ENCODE measurements around the gene EPM2A.

Gene EPM2A

GRCh38 chr6:145761584-145761983 lies 26.3 kb upstream of the EPM2A start:
- no peak for DNase-seq (ENCODE audit: low read depth in 2 of 2)
- TF ChIP-seq, protein P1, sequence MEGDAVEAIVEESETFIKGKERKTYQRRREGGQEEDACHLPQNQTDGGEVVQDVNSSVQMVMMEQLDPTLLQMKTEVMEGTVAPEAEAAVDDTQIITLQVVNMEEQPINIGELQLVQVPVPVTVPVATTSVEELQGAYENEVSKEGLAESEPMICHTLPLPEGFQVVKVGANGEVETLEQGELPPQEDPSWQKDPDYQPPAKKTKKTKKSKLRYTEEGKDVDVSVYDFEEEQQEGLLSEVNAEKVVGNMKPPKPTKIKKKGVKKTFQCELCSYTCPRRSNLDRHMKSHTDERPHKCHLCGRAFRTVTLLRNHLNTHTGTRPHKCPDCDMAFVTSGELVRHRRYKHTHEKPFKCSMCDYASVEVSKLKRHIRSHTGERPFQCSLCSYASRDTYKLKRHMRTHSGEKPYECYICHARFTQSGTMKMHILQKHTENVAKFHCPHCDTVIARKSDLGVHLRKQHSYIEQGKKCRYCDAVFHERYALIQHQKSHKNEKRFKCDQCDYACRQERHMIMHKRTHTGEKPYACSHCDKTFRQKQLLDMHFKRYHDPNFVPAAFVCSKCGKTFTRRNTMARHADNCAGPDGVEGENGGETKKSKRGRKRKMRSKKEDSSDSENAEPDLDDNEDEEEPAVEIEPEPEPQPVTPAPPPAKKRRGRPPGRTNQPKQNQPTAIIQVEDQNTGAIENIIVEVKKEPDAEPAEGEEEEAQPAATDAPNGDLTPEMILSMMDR (IDR thresholded peaks at IDR 0.05; ENCODE audit: low read depth, low read length): no peak
- H3K4me3 ChIP-seq (replicated peaks in 1 of 2; ENCODE audit: low read depth in 2 of 2, low read length in 2 of 2): no peak overlapping the region

DNA sequence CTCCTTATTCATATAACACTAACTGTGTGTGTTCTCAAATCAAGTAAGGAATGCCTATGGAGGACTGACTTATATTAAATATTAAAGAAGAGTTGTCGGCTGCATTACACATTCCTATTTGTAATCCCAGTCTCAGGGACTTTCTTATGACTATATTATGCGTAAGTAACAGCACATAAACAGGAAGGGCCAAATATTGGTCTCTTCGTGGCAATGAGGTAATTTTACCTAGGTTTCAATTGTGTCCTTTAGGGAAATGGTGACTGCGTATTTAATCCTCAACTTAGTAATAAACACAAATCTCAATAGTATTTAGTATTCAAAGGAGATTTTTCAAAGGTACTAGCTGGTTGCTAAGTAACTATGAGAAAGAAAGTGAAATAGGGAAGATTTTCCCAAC lies 22.8 kb upstream of the EPM2A start:
- H3K4me3 ChIP-seq (replicated peaks in 1 of 2; ENCODE audit: low read depth in 2 of 2, low read length in 2 of 2): no peak overlapping the region
- peak in 1 of 2 donors; percentile 7 for DNase-seq (ENCODE audit: low read depth in 2 of 2)

DNA sequence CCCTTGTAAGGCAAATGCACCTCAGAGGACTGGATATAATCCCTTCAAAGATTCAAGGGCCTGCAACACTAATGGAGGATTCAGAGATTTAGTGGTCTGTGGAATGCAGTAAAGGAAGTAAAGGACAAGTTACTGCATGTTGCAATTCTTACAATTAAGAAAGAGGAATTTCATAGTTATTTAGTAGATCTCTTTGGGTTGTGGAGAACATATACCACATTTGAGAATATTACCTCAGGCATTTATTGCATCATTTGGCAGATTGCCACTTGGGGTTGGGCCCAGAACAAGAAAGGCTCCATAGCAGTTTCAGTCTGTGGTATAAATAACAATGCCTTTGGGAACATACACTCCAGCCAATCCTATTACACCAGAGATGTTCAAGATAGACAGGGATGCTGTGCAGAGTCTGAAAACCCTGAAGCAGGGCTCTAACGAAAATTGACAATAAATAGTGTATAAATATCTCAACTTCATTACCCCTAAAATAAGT lies 20.9 kb upstream of the EPM2A start:
- TF ChIP-seq, protein P1 (IDR thresholded peaks at IDR 0.05; ENCODE audit: low read depth, low read length): no peak
- no peak overlapping the region for H3K4me3 ChIP-seq (replicated peaks in 1 of 2; ENCODE audit: low read depth in 2 of 2, low read length in 2 of 2)
- peak; percentile 98 for DNase-seq (ENCODE audit: low read depth in 2 of 2)

More for the DNA sequence above, 22.8 kb upstream of the EPM2A start:
- TF ChIP-seq, protein P1 (IDR thresholded peaks at IDR 0.05; ENCODE audit: low read depth, low read length): no peak

GRCh38 chr6:145755682-145756081 lies 20.4 kb upstream of the EPM2A start:
- no peak overlapping the region for H3K4me3 ChIP-seq (replicated peaks in 1 of 2; ENCODE audit: low read depth in 2 of 2, low read length in 2 of 2)
- DNase-seq (ENCODE audit: low read depth in 2 of 2): peak in 1 of 2 donors; percentile 10
- TF ChIP-seq, protein P1 (IDR thresholded peaks at IDR 0.05; ENCODE audit: low read depth, low read length): no peak

DNA sequence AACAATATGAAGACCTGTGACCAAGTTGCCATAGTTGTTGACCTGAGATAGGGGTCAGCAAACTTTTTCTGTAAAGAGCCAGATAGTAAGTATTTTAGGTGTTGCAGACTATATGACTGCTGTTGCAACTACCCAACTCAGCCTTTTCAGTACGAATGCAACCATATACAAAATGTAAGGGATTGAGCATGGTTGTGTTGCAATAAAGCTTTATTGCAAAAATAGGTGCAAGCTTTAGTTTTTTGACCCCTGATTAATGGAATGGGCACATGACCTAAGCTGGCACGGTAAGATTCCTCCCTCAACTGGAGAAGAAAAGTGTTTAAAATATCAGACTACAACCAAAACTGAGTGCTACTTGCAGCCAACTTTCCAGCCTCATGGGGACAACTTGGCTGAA lies 17.3 kb upstream of the EPM2A start:
- TF ChIP-seq, protein P1 (IDR thresholded peaks at IDR 0.05; ENCODE audit: low read depth, low read length): no peak
- H3K4me3 ChIP-seq (replicated peaks in 1 of 2; ENCODE audit: low read depth in 2 of 2, low read length in 2 of 2): no peak overlapping the region
- no peak for DNase-seq (ENCODE audit: low read depth in 2 of 2)

DNA sequence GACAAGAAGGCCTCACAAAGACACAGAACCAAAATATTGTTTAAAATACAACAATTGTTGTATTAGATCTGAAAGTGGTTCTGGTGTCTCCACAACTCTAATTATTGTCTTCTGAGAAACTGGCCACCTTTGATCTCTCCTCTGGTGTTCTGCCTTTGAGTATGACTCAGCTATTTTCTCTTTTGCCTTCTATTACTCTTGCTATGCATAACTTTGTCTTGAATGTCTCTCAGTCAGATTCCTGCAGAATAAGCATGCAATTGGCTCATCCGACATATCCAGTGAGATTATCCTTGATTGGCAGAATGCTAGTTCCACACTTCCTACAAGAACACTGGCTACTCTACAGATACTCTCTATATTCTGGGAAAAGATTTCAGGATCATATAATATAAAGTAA lies 14.3 kb upstream of the EPM2A start:
- TF ChIP-seq, protein P1 (IDR thresholded peaks at IDR 0.05; ENCODE audit: low read depth, low read length): no peak
- no peak overlapping the region for H3K4me3 ChIP-seq (replicated peaks in 1 of 2; ENCODE audit: low read depth in 2 of 2, low read length in 2 of 2)
- peak; percentile 76 to 86 for DNase-seq (ENCODE audit: low read depth in 2 of 2)

DNA sequence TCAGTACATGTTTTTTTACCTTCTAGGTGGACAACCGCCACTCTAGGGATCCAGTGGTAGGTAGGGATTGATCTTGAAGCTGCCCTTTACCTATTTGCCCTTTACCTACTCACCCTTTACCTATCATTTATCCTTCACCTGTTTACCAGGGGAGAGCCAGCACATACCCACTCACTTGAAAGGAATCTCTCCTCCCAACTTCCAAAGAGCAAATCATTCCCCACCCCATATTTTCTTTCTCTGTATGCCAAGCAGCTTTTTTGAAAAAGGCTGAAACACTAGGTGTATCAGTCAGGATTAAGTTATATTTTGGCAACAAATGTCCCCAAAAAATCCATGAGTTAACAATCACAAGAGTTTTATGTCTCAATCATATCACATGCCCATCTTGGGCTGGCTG lies 10.5 kb upstream of the EPM2A start:
- H3K4me3 ChIP-seq (replicated peaks in 1 of 2; ENCODE audit: low read depth in 2 of 2, low read length in 2 of 2): no peak overlapping the region
- no peak for DNase-seq (ENCODE audit: low read depth in 2 of 2)
- TF ChIP-seq, protein P1 (IDR thresholded peaks at IDR 0.05; ENCODE audit: low read depth, low read length): no peak

Data from cardiac fibroblast (primary cell).